ENCODE results near the gene HERC2. TPM values are rescaled to one million over a fixed set of nuclear protein-coding genes. Genes with fewer than 3 reads are reported as not detected.

HERC2 gene
- total and polyA plus RNA-seq, 2 of the 13 experiments (the other 11 are each of a cell fraction or from before 2014, with no cell fraction given): 17.6 to 24.8 TPM

DNA sequence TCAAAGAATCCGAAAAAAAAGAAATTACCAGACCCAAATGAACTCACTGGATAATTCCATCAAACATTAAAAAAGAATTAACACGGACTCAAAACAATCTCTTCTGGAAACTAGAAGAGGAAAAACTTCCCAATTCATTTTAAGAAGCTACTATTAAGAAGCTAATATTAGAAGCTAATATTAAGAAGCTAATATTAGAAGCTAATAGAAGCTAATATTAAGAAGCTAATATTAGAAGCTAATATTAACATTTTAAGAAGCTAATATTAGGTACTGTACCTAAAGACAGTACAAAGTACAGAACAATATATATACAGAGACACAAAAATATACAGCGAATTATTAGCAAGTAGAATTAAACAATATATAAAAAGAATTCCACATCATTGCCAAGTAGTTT lies 35.9 kb downstream of the HERC2 start:
- no peak for DNase-seq (ENCODE audit: low spot score)
- POLR2A ChIA-PET: no interaction called here
- no peak for ATAC-seq
- peaks cover 12% of the 10 kb centered on the region; the same call in 1 of the 2 replicates for H3K9me3 ChIP-seq (ENCODE audit: low read length)
- no peak overlapping the region for H3K4me2 ChIP-seq (ENCODE audit: low read depth, low read length)
- no peak for FAIRE-seq
- CTCF ChIA-PET (ENCODE audit: low intra/inter-chr PET ratio, low total read pairs): no interaction called here
- in situ Hi-C loops (cut with HindIII; ENCODE audit: extremely low pct_ligation_motif_present, low pct_unique_long_range_greater_than_20kb): no loop called here
- H3K27ac ChIP-seq (ENCODE audit: extremely low read length, insufficient read depth, low read length): no peak overlapping the region
- intact Hi-C loops (cut with micrococcal nuclease; ENCODE audit: unreplicated experiment): no loop called here
- no peak overlapping the region for H3K9ac ChIP-seq (ENCODE audit: insufficient read depth, low read depth, low read length)
- H3K27me3 ChIP-seq (ENCODE audit: control insufficient read depth in 1 of 2, insufficient read depth in 2 of 2, low read length in 2 of 2): no peaks in the 10 kb centered on the region
- H4K20me1 ChIP-seq (ENCODE audit: insufficient read depth, low read length): no peaks in the 10 kb centered on the region
- no peaks in the 10 kb centered on the region for H3K4me1 ChIP-seq (ENCODE audit: insufficient read depth, low read length)
- TF ChIP-seq SATB2 (CRISPR knock-in tag; IDR thresholded peaks at IDR 0.05): peak; percentile 92
- no peak for TF ChIP-seq ZNF446 (CRISPR knock-in tag; IDR thresholded peaks at IDR 0.05)
- 100% methylated on average over 3 of the region's 3 CpGs for WGBS (ENCODE audit: low lambda C conversion rate)
- no peak overlapping the region for H3K4me3 ChIP-seq (replicated peaks in 1 of 3; ENCODE audit: insufficient read depth in 1 of 3, low read depth in 2 of 3, low read length in 3 of 3)
- H3K36me3 ChIP-seq (replicated peaks in 1 of 2; ENCODE audit: control insufficient read depth in 1 of 2, insufficient read depth in 2 of 2, low read length in 2 of 2): peaks cover 0 to 14% of the 10 kb centered on the region in 2 experiments; a peak in 2 of 5 replicates
- H2AFZ ChIP-seq (ENCODE audit: low read length): no peak overlapping the region
- no TSS peak for BruUV-seq (replicated peaks)
- H3K79me2 ChIP-seq (ENCODE audit: insufficient read depth, low read length): peaks cover 18% of the 10 kb centered on the region

GRCh38 chr15:28281876-28282275 lies 40.1 kb downstream of the HERC2 start:
- Histone ChIP-seq H2AFZ (ENCODE audit: low read length) (no peak overlapping the region), H3K4me1 (ENCODE audit: insufficient read depth, low read length) (peaks cover 5% of the 10 kb centered on the region; the same call in 1 of the 2 replicates), H3K79me2 (ENCODE audit: insufficient read depth, low read length) (peaks cover 18% of the 10 kb centered on the region), H3K9me3 (ENCODE audit: low read length) (no peaks in the 10 kb centered on the region), H3K4me3 (replicated peaks in 1 of 3; ENCODE audit: insufficient read depth in 1 of 3, low read depth in 2 of 3, low read length in 3 of 3) (no peak overlapping the region), H3K36me3 (replicated peaks in 1 of 2; ENCODE audit: control insufficient read depth in 1 of 2, insufficient read depth in 2 of 2, low read length in 2 of 2) (peaks cover 0 to 6% of the 10 kb centered on the region in 2 experiments; a peak in 2 of 5 replicates), H3K4me2 (ENCODE audit: low read depth, low read length) (no peak overlapping the region), H3K9ac (ENCODE audit: insufficient read depth, low read depth, low read length) (no peak overlapping the region), H3K27ac (ENCODE audit: extremely low read length, insufficient read depth, low read length) (no peak overlapping the region), H3K27me3 (ENCODE audit: control insufficient read depth in 1 of 2, insufficient read depth in 2 of 2, low read length in 2 of 2) (no peaks in the 10 kb centered on the region), H4K20me1 (ENCODE audit: insufficient read depth, low read length) (no peaks in the 10 kb centered on the region)
- ATAC-seq: no peak
- no TSS peak for BruUV-seq (replicated peaks)
- CTCF ChIA-PET (ENCODE audit: low intra/inter-chr PET ratio, low total read pairs): no interaction called here
- intact Hi-C loops (cut with micrococcal nuclease; ENCODE audit: unreplicated experiment) (no loop called here), in situ Hi-C loops (cut with HindIII; ENCODE audit: extremely low pct_ligation_motif_present, low pct_unique_long_range_greater_than_20kb) (no loop called here)
- POLR2A ChIA-PET: no interaction called here
- DNase-seq (ENCODE audit: low spot score): no peak
- WGBS (ENCODE audit: low lambda C conversion rate): 91% methylated on average over 7 of the region's 7 CpGs
- FAIRE-seq: no peak
- TF ChIP-seq ZNF383 (CRISPR knock-in tag; IDR thresholded peaks at IDR 0.05; ENCODE audit: borderline replicate concordance) (no peak), ZNF589 (CRISPR knock-in tag; conservative IDR thresholded peaks at IDR 0.05) (no peak), ZNF562 (CRISPR knock-in tag; IDR thresholded peaks at IDR 0.05; ENCODE audit: borderline replicate concordance) (no peak), BATF2 (CRISPR knock-in tag; IDR thresholded peaks at IDR 0.05) (no peak), CTCF (CRISPR knock-in tag; IDR thresholded peaks at IDR 0.05) (no peak), ZNF776 (CRISPR knock-in tag; IDR thresholded peaks at IDR 0.05) (no peak)
- TF ChIP-seq, protein P1, sequence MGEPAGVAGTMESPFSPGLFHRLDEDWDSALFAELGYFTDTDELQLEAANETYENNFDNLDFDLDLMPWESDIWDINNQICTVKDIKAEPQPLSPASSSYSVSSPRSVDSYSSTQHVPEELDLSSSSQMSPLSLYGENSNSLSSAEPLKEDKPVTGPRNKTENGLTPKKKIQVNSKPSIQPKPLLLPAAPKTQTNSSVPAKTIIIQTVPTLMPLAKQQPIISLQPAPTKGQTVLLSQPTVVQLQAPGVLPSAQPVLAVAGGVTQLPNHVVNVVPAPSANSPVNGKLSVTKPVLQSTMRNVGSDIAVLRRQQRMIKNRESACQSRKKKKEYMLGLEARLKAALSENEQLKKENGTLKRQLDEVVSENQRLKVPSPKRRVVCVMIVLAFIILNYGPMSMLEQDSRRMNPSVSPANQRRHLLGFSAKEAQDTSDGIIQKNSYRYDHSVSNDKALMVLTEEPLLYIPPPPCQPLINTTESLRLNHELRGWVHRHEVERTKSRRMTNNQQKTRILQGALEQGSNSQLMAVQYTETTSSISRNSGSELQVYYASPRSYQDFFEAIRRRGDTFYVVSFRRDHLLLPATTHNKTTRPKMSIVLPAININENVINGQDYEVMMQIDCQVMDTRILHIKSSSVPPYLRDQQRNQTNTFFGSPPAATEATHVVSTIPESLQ (CRISPR knock-in tag; conservative IDR thresholded peaks at IDR 0.05): no peak

Measured in HepG2 (cell line).